ENCODE measurements around the gene CIAO2B.

DNA sequence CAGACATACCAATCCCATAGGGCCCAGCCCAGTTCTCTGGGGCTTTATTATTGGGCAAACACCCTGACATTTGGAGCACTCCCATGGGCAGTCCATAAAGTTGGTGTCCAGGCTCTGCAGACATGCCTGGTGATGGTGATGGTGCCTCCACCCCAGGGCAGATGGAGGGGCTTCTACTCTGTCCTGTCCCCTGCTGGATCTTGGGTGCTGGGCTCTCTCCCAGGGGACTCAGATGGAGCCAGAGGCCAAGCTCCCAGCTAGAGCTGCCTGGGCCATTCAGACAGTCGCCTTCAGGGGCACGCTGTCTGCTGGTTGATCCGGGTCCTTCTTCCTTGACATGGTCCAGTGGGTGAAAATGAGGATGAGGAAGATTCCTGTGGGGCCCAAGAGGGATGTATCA is 26.1 kb downstream of the CIAO2B start:
- TF ChIP-seq, protein P1, sequence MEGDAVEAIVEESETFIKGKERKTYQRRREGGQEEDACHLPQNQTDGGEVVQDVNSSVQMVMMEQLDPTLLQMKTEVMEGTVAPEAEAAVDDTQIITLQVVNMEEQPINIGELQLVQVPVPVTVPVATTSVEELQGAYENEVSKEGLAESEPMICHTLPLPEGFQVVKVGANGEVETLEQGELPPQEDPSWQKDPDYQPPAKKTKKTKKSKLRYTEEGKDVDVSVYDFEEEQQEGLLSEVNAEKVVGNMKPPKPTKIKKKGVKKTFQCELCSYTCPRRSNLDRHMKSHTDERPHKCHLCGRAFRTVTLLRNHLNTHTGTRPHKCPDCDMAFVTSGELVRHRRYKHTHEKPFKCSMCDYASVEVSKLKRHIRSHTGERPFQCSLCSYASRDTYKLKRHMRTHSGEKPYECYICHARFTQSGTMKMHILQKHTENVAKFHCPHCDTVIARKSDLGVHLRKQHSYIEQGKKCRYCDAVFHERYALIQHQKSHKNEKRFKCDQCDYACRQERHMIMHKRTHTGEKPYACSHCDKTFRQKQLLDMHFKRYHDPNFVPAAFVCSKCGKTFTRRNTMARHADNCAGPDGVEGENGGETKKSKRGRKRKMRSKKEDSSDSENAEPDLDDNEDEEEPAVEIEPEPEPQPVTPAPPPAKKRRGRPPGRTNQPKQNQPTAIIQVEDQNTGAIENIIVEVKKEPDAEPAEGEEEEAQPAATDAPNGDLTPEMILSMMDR (IDR thresholded peaks at IDR 0.05 in 4 of 5, conservative IDR thresholded peaks at IDR 0.05 in 1 of 5) = no peak
- TF ChIP-seq POLR2A (IDR thresholded peaks at IDR 0.05) = no peak

All from gastrocnemius medialis (tissue), 4 donors.